ENCODE measurements around the gene SLC36A1.

DNA sequence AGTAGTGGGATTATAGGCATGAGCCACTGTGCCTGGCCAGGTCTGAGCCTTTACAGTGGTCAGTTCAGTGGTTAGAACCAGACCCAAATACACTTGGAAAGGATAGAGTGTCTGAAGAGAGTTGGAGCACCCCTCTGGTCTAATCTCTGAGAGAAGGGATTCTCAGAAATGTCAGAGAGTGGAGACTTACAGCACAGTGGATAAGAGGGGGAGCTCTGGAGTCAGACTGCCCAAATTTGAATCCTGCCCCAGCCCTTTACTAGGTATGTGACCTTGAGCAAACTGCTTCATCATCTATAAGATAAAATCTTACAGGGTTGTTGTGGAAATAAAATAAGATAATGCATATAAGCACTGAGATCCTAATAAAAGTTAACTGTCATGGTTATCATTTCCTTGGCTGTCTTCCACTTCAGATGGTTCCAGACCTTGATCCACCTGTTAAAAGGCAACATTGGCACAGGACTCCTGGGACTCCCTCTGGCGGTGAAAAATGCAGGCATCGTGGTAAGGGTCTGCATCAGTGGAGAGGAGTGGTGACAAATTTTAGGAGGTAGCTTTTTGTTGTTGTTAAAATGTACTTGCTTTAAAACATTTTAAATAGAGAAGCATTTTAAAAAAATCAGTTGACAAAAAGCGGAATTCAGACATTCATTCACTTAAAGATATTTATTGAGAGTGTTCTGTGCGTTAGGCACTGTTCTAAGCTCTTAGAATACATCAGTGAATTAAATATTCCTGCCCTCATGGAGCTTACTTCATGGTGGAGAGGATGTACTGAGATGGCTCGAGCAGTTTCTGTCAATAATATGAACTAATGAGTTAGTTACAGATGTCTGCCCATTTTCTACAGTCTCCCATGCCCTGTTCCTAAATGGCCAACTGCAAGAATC lies 16.0 kb downstream of the SLC36A1 start:
- no peak for TF ChIP-seq EZH2phosphoT487 (IDR thresholded peaks at IDR 0.05; ENCODE audit: borderline replicate concordance, low read depth, low read length)
- TF ChIP-seq, protein P1, sequence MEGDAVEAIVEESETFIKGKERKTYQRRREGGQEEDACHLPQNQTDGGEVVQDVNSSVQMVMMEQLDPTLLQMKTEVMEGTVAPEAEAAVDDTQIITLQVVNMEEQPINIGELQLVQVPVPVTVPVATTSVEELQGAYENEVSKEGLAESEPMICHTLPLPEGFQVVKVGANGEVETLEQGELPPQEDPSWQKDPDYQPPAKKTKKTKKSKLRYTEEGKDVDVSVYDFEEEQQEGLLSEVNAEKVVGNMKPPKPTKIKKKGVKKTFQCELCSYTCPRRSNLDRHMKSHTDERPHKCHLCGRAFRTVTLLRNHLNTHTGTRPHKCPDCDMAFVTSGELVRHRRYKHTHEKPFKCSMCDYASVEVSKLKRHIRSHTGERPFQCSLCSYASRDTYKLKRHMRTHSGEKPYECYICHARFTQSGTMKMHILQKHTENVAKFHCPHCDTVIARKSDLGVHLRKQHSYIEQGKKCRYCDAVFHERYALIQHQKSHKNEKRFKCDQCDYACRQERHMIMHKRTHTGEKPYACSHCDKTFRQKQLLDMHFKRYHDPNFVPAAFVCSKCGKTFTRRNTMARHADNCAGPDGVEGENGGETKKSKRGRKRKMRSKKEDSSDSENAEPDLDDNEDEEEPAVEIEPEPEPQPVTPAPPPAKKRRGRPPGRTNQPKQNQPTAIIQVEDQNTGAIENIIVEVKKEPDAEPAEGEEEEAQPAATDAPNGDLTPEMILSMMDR (conservative IDR thresholded peaks at IDR 0.05; ENCODE audit: low read length), result peak; percentile 74
